ENCODE results near the gene CDK9.
A peak's percentile ranks its signal among the peaks of the same experiment; 100 is the strongest.

Gene CDK9

DNA sequence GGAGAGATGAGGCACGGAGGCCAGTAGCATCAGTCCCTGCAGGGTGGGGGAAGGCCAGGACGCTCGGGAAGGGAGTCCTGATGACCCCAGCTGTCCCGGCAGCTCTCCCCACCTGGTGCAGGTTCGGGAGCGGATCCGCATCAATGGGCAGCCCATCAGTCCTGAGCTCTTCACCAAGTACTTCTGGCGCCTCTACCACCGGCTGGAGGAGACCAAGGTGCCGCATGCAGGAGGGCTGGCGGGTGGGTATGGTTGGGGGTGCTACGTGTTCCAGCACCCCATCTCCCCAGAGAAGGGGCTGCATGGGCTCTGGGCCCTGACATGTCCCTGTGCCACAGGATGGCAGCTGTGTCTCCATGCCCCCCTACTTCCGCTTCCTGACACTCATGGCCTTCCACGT, 21.0 kb downstream of the CDK9 start:
- no peak for DNase-seq

DNA sequence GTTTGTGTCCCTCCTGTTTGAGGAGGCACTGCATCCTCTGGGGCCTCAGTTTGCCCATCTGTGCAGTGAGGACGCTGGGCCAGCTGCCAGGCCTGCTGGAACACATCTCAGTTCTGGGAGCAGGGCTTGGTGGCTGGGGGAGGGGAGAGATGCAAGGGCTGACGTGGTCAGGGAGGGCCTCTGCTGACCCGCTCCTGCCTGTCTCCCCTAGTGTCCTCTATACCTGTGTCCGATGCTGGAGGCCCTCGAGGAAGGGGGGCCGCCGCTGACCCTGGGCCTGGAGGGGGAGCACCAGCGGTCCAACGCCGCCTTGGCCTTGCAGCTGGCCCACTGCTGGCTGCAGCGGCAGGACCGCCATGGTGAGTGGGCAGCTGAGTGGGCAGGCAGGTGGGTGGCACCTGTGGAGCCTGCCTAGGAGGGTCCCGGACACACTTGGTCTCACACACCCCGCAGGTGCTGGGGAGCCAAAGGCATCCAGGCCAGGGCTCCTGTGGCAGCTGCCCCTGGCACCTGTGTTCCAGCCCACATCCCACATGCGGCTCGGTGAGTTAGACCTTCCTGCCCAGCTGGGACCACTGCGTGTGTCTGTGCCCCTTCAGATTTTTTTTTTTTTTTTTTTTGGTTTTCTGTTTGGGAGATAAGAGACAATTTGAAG, 22.6 kb downstream of the CDK9 start:
- no peak for DNase-seq

DNA sequence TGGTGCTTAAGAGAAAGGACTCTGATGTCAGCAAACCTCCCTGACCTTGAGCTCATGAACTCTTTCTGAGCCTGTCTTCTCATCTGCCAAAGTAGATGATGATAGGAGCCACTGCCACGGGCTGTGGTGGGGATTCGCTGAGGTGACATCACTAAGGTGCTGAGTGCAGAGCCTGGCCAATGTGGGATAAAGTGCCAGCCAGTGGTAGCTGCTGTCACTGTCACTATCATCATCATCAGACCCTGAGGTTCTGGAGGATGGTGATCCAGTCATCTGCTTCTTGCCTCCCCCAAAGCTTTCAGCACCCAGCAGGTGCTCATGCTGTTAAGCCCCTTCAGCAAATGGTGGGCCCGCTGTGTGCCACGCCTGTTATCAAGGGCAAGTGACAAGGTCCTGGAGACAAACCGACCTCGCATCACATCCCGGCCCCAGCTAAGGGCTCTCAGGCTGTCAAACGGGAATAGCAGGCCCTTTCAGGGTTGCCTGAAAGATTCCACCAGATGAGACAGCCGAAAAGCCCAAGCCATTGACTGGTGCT, 23.2 kb downstream of the CDK9 start:
- DNase-seq, result no peak

DNA sequence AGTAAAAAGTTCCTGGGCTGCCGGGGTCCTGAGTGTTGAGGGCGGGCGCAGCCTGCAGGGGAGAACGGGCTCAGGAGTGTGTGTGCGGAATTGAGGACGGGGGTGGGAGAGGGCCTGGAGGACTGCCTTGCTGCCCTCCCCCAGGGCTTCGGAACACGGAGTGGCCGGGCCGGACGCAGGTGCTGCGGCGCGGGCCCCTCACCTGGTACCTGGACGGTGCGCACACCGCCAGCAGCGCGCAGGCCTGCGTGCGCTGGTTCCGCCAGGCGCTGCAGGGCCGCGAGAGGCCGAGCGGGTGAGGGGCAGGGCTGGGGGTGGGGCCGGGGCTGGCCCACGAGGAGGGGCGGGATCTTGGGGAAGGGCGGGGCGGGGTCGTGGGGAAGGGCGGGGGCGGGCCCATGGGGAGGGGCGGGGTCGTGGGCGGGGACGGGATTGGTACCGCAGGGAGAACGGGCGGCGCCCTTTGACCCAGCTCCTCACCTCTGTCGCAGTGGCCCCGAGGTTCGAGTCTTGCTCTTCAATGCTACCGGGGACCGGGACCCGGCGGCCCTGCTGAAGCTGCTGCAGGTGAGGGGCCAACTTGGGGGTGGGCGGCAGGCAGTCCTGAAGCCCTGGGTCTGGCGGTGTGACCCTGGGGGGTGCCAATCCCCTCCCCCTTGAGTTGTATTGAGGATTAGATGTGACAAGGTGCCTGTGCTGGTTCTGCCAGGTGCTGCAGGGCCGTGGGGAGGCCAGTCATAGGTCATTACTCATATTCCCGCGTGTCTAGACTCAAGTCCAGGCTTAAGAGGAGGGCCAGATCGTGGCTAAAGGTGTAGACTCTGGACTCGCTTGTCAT, 23.9 kb downstream of the CDK9 start:
- DNase-seq, result no peak

DNA sequence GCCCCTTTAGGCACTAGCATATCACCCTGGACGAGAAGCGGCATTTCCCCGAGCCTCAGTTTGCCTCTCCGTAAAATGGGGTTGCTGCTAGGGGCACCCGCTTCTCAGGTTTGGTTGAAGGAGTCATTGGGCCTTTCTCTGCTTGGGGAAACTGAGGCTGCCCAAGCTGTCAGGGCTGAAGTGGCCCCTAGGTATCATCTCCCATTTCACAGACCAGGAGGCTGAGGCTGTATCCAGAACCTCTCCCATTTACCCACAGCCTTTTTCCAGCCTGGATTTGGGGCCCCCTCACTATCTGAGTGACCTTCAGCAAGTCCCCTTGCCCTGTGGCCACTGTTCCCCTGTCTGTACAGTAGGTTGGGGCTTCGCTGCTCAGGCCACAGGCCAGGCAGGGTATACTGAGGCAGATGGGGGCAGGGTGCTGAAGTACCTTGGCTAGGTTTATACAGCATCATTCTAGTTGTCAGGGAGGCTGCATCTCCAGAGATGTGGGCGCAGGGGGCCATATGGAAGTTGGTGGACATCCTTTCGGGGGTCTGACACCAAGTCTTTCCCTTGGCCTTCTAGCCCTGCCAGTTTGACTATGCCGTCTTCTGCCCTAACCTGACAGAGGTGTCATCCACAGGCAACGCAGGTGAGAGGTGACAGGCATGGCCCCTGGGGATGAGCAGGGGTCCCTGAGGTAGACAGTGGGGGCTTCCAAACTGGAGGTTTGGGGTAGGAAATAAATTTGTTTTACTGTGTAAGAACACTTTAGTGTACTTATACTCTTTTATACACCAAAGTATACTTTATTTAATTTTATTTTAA, 24.7 kb downstream of the CDK9 start:
- no peak for DNase-seq

DNA sequence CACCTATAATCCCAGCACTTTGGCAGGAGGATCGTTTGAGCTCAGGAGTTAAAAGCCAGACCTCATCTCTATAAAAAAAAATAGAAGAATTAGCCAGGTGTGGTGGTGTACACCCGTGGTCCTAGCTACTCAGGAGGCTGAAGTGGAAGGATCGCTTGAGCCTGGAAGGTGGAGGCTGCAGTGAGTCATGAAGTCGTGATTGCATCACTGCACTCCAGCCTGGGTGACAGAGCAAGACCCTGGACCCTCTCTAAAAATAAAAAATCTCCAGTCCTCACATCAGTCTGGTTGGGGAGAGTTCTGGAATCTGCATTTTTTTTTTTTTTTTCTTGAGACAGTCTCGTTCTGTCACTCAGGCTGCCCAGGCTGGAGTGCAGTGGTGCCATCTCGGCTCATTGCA, 26.2 kb downstream of the CDK9 start:
- no peak for DNase-seq

DNA sequence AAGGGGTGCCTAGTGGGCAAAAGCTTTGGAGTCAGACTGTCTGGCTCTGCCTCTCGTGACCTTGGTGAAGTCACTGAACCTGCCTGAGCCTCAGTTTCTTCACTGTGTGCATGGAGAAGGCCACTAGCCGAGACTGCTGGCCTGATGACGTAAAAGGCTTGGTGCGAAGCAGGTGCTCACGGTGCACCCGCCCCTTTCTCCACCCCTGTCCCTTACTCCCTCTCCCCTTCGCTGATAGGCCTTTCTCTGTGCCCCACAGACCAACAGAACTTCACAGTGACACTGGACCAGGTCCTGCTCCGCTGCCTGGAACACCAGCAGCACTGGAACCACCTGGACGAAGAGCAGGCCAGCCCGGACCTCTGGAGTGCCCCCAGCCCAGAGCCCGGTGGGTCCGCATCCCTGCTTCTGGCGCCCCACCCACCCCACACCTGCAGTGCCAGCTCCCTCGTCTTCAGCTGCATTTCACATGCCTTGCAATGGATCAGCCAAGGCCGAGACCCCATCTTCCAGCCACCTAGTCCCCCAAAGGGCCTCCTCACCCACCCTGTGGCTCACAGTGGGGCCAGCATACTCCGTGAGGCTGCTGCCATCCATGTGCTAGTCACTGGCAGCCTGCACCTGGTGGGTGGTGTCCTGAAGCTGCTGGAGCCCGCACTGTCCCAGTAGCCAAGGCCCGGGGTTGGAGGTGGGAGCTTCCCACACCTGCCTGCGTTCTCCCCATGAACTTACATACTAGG, 27.3 kb downstream of the CDK9 start:
- DNase-seq, result no peak

DNA sequence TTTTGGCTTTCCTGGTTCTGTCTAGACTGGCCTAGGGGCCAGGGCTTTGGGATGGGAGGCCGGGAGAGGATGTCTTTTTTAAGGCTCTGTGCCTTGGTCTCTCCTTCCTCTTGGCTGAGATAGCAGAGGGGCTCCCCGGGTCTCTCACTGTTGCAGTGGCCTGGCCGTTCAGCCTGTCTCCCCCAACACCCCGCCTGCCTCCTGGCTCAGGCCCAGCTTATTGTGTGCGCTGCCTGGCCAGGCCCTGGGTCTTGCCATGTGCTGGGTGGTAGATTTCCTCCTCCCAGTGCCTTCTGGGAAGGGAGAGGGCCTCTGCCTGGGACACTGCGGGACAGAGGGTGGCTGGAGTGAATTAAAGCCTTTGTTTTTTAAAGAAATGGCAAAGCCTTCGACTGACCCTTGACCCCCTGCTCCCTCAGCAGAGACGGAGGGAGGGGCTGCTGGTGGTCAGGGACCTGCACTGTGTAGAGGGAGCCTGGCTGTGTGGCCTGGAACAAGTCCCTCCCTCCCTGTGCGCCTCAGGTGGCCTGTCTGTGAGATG, 27.9 kb downstream of the CDK9 start:
- no peak for DNase-seq

DNA sequence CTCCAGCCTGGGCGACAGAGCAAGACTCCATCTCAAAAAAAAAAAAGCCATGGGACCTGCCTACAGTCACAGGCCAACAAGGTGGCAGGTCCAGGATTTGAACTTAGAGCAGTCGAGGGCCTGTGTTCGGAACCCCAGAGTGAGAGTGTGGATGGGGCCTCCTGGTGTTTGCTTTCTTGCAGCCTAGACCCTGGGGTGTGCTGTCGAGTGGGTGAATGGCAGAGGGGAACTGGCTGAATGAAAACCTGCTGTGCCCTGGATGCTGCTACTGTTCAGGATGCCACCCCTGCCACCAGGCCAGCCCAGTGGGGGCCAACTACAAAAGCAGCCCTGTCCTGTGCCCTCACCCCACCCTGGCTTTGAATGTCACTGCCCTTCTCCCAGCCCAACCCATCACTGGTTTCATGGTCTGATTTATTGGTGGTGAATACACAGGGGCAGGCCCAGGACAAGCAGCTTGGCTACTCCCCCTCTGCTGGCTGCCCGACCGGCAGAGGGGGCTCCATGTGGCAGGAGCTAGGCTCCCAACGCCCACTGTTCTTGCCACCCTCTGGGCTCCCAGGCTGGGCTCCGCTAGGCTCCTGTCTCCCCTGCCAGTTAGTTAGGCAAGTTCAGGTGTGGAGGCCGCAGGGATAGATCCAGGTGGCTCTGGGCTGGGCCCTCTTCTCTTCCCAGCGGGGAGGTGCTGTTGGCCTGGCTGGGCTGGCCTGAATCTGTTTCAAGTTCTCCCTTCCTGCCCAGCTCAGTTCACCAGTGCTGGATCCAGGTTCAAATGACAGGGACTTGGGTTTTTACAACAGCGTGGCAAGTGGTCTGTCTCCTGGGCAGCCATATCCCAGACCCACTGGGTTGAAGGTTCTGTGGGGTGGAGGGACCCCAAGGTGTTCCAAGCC, 29.0 kb downstream of the CDK9 start:
- no peak for DNase-seq

DNA sequence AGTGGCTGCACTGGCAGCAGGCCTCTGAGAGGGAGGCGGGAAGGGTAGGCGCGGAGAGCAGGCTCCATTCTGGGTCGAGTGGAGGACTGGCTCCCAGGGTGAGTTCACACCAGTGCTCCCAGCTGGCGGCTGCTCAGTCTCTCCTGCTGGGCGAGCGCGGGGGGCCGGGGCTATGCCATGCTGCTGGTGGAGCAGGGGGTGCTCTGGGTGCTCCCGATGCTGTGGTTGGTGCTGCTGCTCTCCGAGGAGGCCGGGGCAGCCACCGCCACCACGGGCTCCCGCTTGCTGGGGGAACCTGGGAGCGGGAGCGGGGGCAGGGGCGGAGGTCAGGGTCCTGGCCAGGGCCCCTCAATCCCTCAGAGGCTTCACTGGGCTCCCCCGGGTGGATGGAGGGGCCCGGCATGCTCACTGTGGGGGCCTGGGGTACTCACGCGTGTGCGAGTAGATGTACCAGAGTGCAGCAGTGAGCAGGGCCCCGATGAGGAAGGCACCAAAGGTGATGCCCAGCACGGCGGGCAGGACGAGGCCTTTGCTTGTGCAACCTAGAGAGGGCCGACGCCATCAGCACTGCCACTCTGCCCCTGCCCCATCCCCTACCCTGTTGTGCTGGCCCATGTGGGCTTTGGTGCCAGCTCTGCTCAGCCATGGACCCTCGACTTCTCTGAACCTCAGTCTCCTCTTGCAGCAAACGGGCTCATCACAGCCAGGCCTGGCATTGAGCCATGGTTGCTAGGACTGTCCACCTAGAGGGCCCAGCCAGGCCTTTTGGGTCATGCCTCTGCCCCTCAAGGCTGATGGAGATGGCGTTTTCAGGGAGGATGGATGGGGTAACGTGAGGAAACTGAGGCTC, 29.9 kb downstream of the CDK9 start:
- no peak for DNase-seq

DNA sequence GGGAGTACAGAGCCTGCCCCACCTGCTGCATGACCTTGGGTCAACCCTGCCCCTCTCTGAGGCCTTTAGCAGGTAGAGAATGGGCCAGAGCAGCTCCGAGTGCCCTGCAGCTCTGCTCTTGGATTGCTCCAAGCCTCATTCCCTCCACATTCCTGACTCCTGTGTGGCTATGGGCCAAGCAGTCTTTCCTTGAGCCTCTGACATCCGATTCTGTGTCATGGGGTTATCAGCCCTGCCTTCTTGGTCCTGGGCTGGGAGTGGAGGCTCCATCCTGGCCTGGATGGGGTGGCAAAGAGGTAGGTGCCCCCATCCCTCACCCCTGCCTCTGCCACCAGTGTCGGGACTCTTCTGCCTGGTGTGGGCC, 30.5 kb downstream of the CDK9 start:
- no peak for DNase-seq

DNA sequence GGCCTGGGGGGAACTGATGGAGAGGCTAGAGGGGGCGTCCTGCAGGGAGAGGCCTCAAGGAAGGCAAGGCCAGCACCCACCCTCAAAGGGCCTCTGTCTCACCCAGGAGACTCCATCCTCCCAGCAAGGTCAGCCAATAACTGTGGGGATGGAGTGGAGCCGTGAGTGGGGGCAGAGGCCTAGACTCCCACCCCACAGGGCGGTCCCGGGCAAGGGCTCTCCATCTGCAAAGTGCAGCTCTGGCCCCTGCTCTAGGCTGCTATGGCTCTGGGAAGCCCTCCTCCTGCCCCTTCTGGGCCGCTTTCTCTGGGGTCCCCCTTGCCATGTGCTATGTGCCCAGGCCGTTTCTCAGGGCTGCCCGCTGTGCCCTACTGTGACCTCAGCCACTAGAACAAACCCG, 30.9 kb downstream of the CDK9 start:
- no peak for DNase-seq

DNA sequence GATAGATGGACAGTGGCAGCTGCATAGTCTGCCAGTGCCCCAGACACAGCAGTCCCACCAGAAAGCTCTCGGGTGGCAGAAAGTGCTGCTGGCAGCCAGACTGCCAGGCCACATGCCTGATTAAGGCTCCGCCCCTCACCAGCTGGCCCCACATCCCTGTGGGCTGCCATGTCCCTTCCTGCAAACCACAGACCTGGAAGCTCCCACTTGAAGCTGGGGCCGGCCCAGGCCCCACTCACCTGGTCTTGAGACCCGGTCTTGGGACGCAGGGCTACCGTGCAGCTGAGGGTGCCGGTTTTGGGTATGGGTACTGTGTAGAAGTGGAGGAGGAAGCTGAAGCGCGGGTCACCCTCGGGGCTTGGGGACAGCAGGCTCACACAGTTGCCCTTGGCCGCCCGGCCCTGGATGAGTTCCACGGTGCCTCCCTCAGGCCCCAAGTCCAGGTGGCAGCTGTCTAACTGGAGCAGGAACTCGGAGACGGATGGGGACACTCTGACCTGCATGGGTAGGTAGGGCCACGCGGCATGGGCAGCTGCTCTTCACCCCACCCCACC, 32.1 kb downstream of the CDK9 start:
- no peak for DNase-seq

DNA sequence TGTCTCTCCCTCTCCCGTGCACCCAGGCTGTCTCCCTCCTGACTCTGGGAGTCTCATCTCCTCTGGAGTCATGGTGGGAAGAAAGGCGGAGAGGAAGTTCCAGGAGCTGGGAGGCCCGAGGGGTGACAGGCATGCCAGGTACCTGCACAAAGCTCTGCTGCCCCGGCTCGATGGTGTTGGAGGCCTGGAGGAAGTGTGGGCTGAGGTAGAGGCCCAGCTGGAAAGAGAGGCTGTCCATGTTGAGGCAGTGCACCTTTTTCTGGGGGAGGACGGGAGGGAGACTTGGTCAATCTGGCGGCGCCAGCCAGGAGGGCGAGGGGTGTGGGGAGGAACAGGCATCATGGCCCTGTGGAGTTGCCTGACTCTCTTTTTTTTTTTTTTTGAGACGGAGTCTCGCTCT, 32.7 kb downstream of the CDK9 start:
- no peak for DNase-seq

DNA sequence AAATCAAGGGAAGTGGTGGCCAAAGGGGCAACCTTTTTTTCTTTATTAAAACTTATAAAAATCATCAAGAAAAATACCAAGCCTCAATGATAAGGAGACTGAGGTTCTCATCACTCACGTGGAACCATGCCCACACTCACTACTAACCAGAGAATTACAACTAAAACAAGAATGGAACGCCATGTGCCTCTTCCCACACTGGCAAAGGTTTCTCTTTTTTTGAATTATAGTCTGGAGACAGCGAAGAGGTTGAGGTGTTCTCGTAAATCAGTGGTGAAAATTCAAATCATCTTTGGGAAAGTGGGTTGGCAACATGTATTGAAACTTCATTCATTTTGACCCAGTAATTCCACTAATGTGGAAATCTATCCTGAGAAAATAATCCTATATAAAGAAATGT, 36.3 kb downstream of the CDK9 start:
- DNase-seq, result no peak

DNA sequence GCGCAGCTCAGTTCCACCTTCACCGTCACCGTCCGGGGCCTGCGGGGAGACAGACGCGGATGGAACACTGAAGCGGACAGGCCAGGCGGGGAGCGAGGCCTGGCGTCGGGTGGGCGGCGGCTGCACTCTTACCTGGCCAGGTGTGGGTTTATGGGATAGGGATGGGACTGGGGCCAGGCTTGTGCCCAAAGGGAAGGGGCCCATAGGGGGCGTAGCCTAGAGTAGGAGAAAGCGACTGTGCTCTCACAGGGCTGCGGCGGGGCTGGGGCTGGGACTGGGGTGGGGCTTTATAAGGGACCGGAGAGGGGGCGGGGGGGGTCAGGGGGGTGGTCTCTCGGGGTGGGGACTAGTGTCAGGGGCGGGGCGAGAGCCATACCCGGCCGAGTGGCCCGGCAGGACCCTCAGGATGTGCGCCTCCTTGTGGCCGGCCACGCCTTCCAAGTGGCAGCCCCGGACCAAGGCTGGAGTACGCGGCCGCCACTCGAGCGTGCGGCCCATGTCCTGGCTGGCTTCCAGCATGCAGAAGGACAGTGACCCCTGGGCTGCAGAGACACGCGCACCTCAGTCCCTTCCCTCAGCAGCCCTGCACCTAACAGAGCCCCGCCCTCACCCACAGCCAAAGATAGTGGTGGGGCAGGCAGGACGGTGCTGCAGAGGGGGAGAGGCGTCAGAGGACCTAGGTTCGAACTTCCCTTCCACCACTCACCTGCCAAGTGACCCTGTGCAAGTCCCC, 39.7 kb downstream of the CDK9 start:
- no peak for DNase-seq

DNA sequence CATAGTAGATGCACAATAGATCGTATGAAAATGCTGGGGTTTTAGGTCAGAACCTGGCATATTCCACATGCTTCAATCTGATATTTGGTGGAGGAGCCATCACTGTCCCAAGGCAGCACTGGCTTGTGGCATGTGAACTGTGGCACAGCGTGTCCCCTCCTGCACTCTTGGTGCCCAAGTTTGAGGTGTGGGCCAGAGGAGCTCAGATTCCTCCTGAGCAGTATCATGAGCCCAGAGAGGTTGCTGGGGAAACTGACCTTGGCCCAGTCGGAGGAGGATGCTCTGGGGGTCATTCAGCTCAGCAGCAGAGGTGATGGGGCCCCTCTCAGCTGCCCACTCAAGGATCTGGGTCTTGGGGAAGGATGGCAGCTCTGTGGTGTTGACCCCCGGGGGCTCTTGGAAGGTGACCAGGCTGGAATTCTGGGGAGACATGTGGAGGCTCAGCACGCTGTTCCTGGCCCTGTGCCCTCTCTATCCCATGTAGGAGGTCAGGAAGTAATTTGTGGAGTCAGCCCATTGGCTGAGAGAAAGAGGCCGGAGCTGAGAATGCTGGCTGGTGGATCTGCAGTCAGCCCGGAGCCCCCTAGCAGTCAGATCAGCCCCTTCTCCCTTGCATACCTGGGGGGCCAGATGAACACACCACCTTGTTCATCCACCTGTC, 40.5 kb downstream of the CDK9 start:
- DNase-seq, result no peak

DNA sequence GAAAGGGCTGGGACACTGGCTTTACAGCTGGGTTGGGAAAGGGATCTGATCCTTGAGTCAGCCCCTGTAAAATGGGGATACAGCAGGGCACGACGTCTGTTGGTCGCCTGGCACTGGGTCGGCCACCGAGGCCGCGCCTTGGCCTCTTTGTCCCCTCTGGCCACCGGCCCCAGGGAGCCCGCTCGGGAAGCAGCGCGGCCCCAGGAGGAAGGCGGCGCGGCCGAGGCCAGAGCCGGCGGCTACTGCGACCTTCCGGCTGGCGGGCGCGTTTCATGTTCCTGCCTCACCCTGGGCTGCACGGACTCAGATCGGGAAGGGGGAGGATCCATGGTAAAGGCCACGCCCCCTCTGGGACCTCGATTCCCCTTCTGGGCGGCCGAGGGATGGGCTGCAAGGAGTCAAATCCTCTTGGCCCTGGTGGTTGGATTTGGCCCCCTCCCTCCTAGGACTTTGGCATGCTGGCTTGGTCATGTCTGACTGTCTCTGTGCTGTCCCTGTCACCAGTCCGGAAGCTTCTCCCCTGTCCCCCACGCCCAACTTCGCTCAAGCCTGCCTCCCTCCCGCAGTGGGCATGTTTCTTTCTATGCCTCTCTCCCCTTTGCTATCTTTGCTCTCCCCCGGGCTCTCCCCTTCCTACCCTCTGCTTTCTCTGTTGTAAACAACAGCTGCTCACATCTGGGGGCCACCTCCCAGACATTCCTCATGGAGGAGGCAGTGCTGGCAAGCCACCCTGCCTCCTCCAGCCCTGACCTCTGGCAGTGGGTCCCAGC, 42.6 kb downstream of the CDK9 start:
- DNase-seq, result peak; percentile 21
